ENCODE results near the gene KLHL8. TPM values are rescaled to one million over a fixed set of nuclear protein-coding genes. Genes with fewer than 3 reads are reported as not detected.

KLHL8 gene
- total and polyA plus RNA-seq, 4 experiments from 2014 or later, result 9.3 to 11.4 (median 10.4) TPM

- H3K4me3 ChIP-seq (ENCODE audit: low read length in 2 of 2), result no peak overlapping the region
- H3K4me1 ChIP-seq (ENCODE audit: insufficient read depth, low read length), result no peaks in the 10 kb centered on the region
- no peaks in the 10 kb centered on the region for H3K27me3 Mint-ChIP-seq
- no peaks in the 10 kb centered on the region for H3K27me3 ChIP-seq (ENCODE audit: insufficient read depth, low read length)
- H3K4me1 Mint-ChIP-seq, result no peaks in the 10 kb centered on the region
- no peaks in the 10 kb centered on the region for H3K9me3 ChIP-seq (ENCODE audit: control insufficient read depth in 1 of 2, low read length in 2 of 2)
- H3K4me3 Mint-ChIP-seq, result no peak overlapping the region
- H3K9me3 Mint-ChIP-seq, result peaks cover 0 to 3% (median 0%) of the 10 kb centered on the region in 8 donors
- H3K27ac Mint-ChIP-seq, result peak overlapping the region in 3 of 7 donors; percentile 26 to 33 (median 32)
- no peak overlapping the region for H3K27ac ChIP-seq (ENCODE audit: low read depth, low read length)
- peaks cover 59 to 86% of the 10 kb centered on the region in 2 donors for H3K36me3 Mint-ChIP-seq
- POLR2A ChIA-PET (ENCODE audit: partially characterized antibody), result no interaction called here
- CTCF ChIA-PET (ENCODE audit: partially characterized antibody), result interaction anchor here (1.3 to 2.2 kb wide), 3 partner anchors 10 to 86 kb away, joined by 4 to 7 read pairs (median 5); partner anchors contain the start of gene KLHL8
- intact Hi-C loops (cut with micrococcal nuclease), result no loop called here
- DNase-seq, result no peak
- peaks cover 45% of the 10 kb centered on the region for H3K36me3 ChIP-seq (ENCODE audit: insufficient read depth, low read length)
Observed at GRCh38 chr4:87134122-87134521, 86.3 kb downstream of the KLHL8 start.

DNA sequence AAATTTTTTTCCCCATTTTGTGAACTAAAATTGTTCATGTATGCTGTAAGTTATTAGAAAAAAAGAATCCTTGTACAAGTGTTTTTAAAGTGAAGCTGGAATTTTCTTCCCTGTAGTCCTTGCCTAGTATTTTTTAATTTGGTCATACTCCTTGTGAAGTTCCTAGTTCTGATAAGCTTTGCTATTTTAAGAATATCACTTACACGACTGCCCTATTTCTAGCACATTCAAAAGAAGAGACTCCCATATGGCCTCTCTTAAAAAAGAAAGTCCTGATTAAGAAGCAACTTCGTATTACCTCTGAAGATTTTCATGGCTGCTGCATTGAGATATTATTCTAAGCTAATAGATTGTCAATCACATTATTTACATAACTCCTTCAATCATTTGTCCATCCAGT is 87.2 kb downstream of the KLHL8 start:
- H3K4me1 ChIP-seq (ENCODE audit: insufficient read depth, low read length), result no peaks in the 10 kb centered on the region
- no peaks in the 10 kb centered on the region for H3K27me3 Mint-ChIP-seq
- ChIA-PET CTCF (ENCODE audit: partially characterized antibody) (interaction anchor here (0.9 to 1.1 kb wide), 3 partner anchors 9 to 210 kb away, joined by 3 read pairs; no protein-coding TSS in a partner anchor), POLR2A (ENCODE audit: partially characterized antibody) (no interaction called here)
- intact Hi-C loops (cut with micrococcal nuclease), result no loop called here
- no peak overlapping the region for H3K27ac ChIP-seq (ENCODE audit: low read depth, low read length)
- H3K27ac Mint-ChIP-seq, result no peak overlapping the region
- H3K36me3 ChIP-seq (ENCODE audit: insufficient read depth, low read length), result peaks cover 54% of the 10 kb centered on the region
- H3K4me3 ChIP-seq (ENCODE audit: low read length in 2 of 2), result no peak overlapping the region
- H3K4me1 Mint-ChIP-seq, result no peaks in the 10 kb centered on the region
- peaks cover 0 to 5% (median 0%) of the 10 kb centered on the region in 8 donors for H3K9me3 Mint-ChIP-seq
- no peaks in the 10 kb centered on the region for H3K27me3 ChIP-seq (ENCODE audit: insufficient read depth, low read length)
- no peaks in the 10 kb centered on the region for H3K9me3 ChIP-seq (ENCODE audit: control insufficient read depth in 1 of 2, low read length in 2 of 2)
- H3K36me3 Mint-ChIP-seq, result peaks cover 68 to 89% of the 10 kb centered on the region in 2 donors
- H3K4me3 Mint-ChIP-seq, result no peak overlapping the region
- no peak for DNase-seq

DNA sequence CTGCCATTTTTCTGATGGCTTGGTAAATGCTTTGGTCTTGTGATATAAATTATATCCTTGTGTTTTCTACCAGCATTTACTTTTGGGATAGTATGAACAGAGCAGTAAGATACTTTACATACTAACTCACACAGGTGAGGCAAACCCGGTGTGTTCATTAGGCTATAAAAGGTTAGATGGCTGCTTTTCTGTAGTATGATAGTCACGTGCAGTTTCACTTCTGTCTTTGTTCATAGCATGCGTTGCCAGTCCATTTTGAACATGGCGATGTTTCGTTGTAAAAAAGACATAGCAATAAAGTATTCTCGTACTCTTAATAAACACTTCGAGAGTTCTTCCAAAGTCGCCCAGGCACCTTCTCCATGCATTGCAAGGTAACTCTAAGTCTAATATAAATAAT is 88.4 kb downstream of the KLHL8 start:
- peaks cover 0 to 5% (median 0%) of the 10 kb centered on the region in 8 donors for H3K9me3 Mint-ChIP-seq
- ChIA-PET POLR2A (ENCODE audit: partially characterized antibody) (no interaction called here), CTCF (ENCODE audit: partially characterized antibody) (interaction anchor here (1.1 kb wide), 1 partner anchor 209 kb away, joined by 3 read pairs; no protein-coding TSS in a partner anchor)
- no peaks in the 10 kb centered on the region for H3K9me3 ChIP-seq (ENCODE audit: control insufficient read depth in 1 of 2, low read length in 2 of 2)
- no peak overlapping the region for H3K27ac Mint-ChIP-seq
- no peaks in the 10 kb centered on the region for H3K27me3 ChIP-seq (ENCODE audit: insufficient read depth, low read length)
- peaks cover 63% of the 10 kb centered on the region for H3K36me3 ChIP-seq (ENCODE audit: insufficient read depth, low read length)
- H3K27me3 Mint-ChIP-seq, result no peaks in the 10 kb centered on the region
- intact Hi-C loops (cut with micrococcal nuclease), result no loop called here
- no peaks in the 10 kb centered on the region for H3K4me1 ChIP-seq (ENCODE audit: insufficient read depth, low read length)
- H3K4me1 Mint-ChIP-seq, result no peaks in the 10 kb centered on the region
- DNase-seq, result no peak
- H3K36me3 Mint-ChIP-seq, result peaks cover 70 to 89% of the 10 kb centered on the region in 2 donors
- H3K27ac ChIP-seq (ENCODE audit: low read depth, low read length), result no peak overlapping the region
- no peak overlapping the region for H3K4me3 Mint-ChIP-seq
- H3K4me3 ChIP-seq (ENCODE audit: low read length in 2 of 2), result no peak overlapping the region

DNA sequence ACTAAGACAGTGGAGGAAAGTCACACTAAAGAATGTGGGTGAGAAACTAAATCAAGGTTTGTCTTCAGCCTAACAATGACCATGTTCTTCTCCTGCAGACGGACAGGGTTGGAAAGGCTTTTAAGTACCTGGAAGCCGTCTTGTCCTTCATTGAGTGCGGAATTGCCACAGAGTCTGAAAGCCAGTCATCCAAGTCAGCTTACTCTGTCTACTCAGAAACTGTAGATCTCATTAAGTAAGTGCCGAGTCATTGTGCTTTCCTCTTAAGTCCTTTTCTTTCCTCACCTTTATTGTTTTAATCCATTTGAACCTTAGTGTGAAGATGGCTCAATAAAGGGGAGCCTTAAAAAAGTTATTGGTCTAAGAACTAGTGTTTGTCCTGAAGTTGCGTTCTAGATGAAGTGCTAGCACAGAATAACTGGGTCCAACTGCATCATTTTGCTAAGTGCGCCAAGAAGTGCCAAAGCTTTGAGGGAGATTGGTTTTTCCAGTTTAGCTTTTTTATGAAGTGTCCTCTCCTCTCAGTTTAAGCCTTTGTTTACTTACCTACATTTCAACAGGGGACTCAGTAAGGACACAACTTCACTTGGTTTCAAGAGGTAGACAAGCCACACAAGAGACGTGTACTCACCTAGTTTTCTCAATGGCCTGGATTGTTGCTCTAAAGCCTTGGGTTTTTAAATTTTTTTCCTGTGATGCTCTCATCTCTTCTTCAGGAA is 89.3 kb downstream of the KLHL8 start:
- no peaks in the 10 kb centered on the region for H3K9me3 ChIP-seq (ENCODE audit: control insufficient read depth in 1 of 2, low read length in 2 of 2)
- H3K36me3 Mint-ChIP-seq, result peaks cover 72 to 89% of the 10 kb centered on the region in 2 donors
- peaks cover 68% of the 10 kb centered on the region for H3K36me3 ChIP-seq (ENCODE audit: insufficient read depth, low read length)
- peaks cover 0 to 2% (median 0%) of the 10 kb centered on the region in 8 donors for H3K9me3 Mint-ChIP-seq
- no peak overlapping the region for H3K4me3 Mint-ChIP-seq
- H3K27me3 ChIP-seq (ENCODE audit: insufficient read depth, low read length), result no peaks in the 10 kb centered on the region
- H3K4me1 Mint-ChIP-seq, result no peaks in the 10 kb centered on the region
- DNase-seq, result no peak
- ChIA-PET POLR2A (ENCODE audit: partially characterized antibody) (no interaction called here), CTCF (ENCODE audit: partially characterized antibody) (no interaction called here)
- intact Hi-C loops (cut with micrococcal nuclease), result no loop called here
- no peak overlapping the region for H3K4me3 ChIP-seq (ENCODE audit: low read length in 2 of 2)
- no peaks in the 10 kb centered on the region for H3K27me3 Mint-ChIP-seq
- no peak overlapping the region for H3K27ac ChIP-seq (ENCODE audit: low read depth, low read length)
- H3K4me1 ChIP-seq (ENCODE audit: insufficient read depth, low read length), result no peaks in the 10 kb centered on the region
- H3K27ac Mint-ChIP-seq, result no peak overlapping the region

GRCh38 chr4:87129681-87130080 is 90.7 kb downstream of the KLHL8 start:
- ChIA-PET CTCF (ENCODE audit: partially characterized antibody) (no interaction called here), POLR2A (ENCODE audit: partially characterized antibody) (no interaction called here)
- peaks cover 78 to 90% of the 10 kb centered on the region in 2 donors for H3K36me3 Mint-ChIP-seq
- H3K27me3 Mint-ChIP-seq, result no peaks in the 10 kb centered on the region
- intact Hi-C loops (cut with micrococcal nuclease), result no loop called here
- no peaks in the 10 kb centered on the region for H3K4me1 Mint-ChIP-seq
- Histone ChIP-seq H3K36me3 (ENCODE audit: insufficient read depth, low read length) (peaks cover 74% of the 10 kb centered on the region), H3K9me3 (ENCODE audit: control insufficient read depth in 1 of 2, low read length in 2 of 2) (no peaks in the 10 kb centered on the region), H3K4me3 (ENCODE audit: low read length in 2 of 2) (no peak overlapping the region), H3K4me1 (ENCODE audit: insufficient read depth, low read length) (no peaks in the 10 kb centered on the region), H3K27me3 (ENCODE audit: insufficient read depth, low read length) (no peaks in the 10 kb centered on the region), H3K27ac (ENCODE audit: low read depth, low read length) (no peak overlapping the region)
- H3K9me3 Mint-ChIP-seq, result peaks cover 0 to 2% (median 0%) of the 10 kb centered on the region in 8 donors
- H3K4me3 Mint-ChIP-seq, result no peak overlapping the region
- H3K27ac Mint-ChIP-seq, result no peak overlapping the region
- DNase-seq, result no peak

- Mint-ChIP-seq H3K4me1 (peaks cover 0 to 4% (median 0%) of the 10 kb centered on the region in 4 donors), H3K4me3 (no peak overlapping the region), H3K36me3 (peaks cover 65 to 79% of the 10 kb centered on the region in 2 donors), H3K9me3 (peaks cover 0 to 2% (median 0%) of the 10 kb centered on the region in 8 donors), H3K27me3 (no peaks in the 10 kb centered on the region), H3K27ac (no peak overlapping the region)
- ChIA-PET POLR2A (ENCODE audit: partially characterized antibody) (no interaction called here), CTCF (ENCODE audit: partially characterized antibody) (interaction anchor here (0.8 kb wide), 1 partner anchor 206 kb away, joined by 3 read pairs; no protein-coding TSS in a partner anchor)
- DNase-seq, result no peak
- H3K36me3 ChIP-seq (ENCODE audit: insufficient read depth, low read length), result peaks cover 67% of the 10 kb centered on the region
- no peaks in the 10 kb centered on the region for H3K4me1 ChIP-seq (ENCODE audit: insufficient read depth, low read length)
- H3K4me3 ChIP-seq (ENCODE audit: low read length in 2 of 2), result no peak overlapping the region
- no peaks in the 10 kb centered on the region for H3K9me3 ChIP-seq (ENCODE audit: control insufficient read depth in 1 of 2, low read length in 2 of 2)
- no peak overlapping the region for H3K27ac ChIP-seq (ENCODE audit: low read depth, low read length)
- H3K27me3 ChIP-seq (ENCODE audit: insufficient read depth, low read length), result no peaks in the 10 kb centered on the region
- intact Hi-C loops (cut with micrococcal nuclease), result no loop called here
Observed at GRCh38 chr4:87128006-87128705, 92.3 kb downstream of the KLHL8 start.

GRCh38 chr4:87126056-87126455 is 94.4 kb downstream of the KLHL8 start:
- POLR2A ChIA-PET (ENCODE audit: partially characterized antibody), result no interaction called here
- intact Hi-C loops (cut with micrococcal nuclease), result no loop called here
- no peak overlapping the region for H3K27ac ChIP-seq (ENCODE audit: low read depth, low read length)
- Mint-ChIP-seq H3K4me1 (peaks cover 6 to 20% (median 13%) of the 10 kb centered on the region in 4 donors), H3K9me3 (peaks cover 0 to 2% (median 0%) of the 10 kb centered on the region in 8 donors), H3K36me3 (peaks cover 50 to 71% of the 10 kb centered on the region in 2 donors), H3K27ac (peak overlapping the region in 1 of 7 donors; percentile 23), H3K4me3 (no peak overlapping the region), H3K27me3 (no peaks in the 10 kb centered on the region)
- H3K4me1 ChIP-seq (ENCODE audit: insufficient read depth, low read length), result peaks cover 13% of the 10 kb centered on the region
- no peak for DNase-seq
- H3K9me3 ChIP-seq (ENCODE audit: control insufficient read depth in 1 of 2, low read length in 2 of 2), result no peaks in the 10 kb centered on the region
- no peaks in the 10 kb centered on the region for H3K27me3 ChIP-seq (ENCODE audit: insufficient read depth, low read length)
- peaks cover 51% of the 10 kb centered on the region for H3K36me3 ChIP-seq (ENCODE audit: insufficient read depth, low read length)
- CTCF ChIA-PET (ENCODE audit: partially characterized antibody), result no interaction called here
- H3K4me3 ChIP-seq (ENCODE audit: low read length in 2 of 2), result no peak overlapping the region

All from CD4-positive, alpha-beta memory T cell (primary cell).